ENCODE measurements around the gene CAMSAP3. TPM values are rescaled to one million over a fixed set of nuclear protein-coding genes. Genes with fewer than 3 reads are reported as not detected.

CAMSAP3 gene
- total RNA-seq, 3 donors from 2014 or later: 5.6 to 14.2 TPM; not detected in 1

DNA sequence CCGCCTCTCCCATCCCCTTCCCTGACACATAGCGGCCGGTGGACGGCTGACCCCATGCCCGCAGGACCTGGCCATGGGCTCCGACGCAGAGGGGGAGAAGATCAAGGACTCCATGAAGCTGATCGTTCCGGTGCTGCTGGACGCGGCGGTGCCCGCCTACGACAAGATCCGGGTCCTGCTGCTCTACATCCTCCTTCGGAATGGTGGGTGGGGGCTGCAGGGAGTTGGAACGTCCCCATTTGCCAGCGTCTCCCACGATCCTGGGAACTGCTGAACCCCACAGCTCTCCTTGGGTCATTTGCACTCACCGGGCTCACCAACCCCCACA lies 48.9 kb downstream of the CAMSAP3 start:
- TF ChIP-seq POLR2A (IDR thresholded peaks at IDR 0.05): no peak
- TF ChIP-seq, protein P1, sequence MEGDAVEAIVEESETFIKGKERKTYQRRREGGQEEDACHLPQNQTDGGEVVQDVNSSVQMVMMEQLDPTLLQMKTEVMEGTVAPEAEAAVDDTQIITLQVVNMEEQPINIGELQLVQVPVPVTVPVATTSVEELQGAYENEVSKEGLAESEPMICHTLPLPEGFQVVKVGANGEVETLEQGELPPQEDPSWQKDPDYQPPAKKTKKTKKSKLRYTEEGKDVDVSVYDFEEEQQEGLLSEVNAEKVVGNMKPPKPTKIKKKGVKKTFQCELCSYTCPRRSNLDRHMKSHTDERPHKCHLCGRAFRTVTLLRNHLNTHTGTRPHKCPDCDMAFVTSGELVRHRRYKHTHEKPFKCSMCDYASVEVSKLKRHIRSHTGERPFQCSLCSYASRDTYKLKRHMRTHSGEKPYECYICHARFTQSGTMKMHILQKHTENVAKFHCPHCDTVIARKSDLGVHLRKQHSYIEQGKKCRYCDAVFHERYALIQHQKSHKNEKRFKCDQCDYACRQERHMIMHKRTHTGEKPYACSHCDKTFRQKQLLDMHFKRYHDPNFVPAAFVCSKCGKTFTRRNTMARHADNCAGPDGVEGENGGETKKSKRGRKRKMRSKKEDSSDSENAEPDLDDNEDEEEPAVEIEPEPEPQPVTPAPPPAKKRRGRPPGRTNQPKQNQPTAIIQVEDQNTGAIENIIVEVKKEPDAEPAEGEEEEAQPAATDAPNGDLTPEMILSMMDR (IDR thresholded peaks at IDR 0.05): no peak
- no peak for TF ChIP-seq POLR2AphosphoS5 (IDR thresholded peaks at IDR 0.05)
- Histone ChIP-seq H3K36me3 (no peaks in the 10 kb centered on the region), H3K4me1 (no peaks in the 10 kb centered on the region), H3K9me3 (no peaks in the 10 kb centered on the region), H3K27ac (no peak overlapping the region), H3K27me3 (no peaks in the 10 kb centered on the region), H3K4me3 (no peak overlapping the region)
- intact Hi-C loops (cut with DNase I; ENCODE audit: low total_unique reads): no loop called here
- no peak for DNase-seq (ENCODE audit: low spot score in 2 of 2)

DNA sequence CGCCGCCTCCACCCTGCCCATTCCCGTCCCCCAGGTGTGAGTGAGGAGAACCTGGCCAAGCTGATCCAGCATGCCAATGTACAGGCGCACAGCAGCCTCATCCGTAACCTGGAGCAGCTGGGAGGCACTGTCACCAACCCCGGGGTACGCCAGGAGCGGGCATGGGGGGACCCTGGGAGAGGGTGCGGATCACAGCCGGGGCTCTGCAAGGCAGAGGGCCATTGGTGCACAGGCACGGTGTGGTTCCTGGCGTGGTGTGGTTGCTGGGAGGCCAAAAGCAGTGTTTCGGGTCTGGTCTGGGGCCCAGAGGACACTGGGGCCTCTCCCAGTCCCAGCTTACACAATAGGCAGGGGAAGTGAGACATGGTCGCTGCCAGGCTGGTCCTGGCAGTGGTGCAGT lies 49.5 kb downstream of the CAMSAP3 start:
- no peak for DNase-seq (ENCODE audit: low spot score in 2 of 2)
- no peaks in the 10 kb centered on the region for H3K36me3 ChIP-seq
- H3K9me3 ChIP-seq: no peaks in the 10 kb centered on the region
- H3K4me1 ChIP-seq: no peaks in the 10 kb centered on the region
- H3K27me3 ChIP-seq: no peaks in the 10 kb centered on the region
- TF ChIP-seq, protein P1 (IDR thresholded peaks at IDR 0.05): no peak
- TF ChIP-seq POLR2AphosphoS5 (IDR thresholded peaks at IDR 0.05) (no peak), POLR2A (IDR thresholded peaks at IDR 0.05) (no peak)
- H3K27ac ChIP-seq: no peak overlapping the region
- H3K4me3 ChIP-seq: no peak overlapping the region
- intact Hi-C loops (cut with DNase I; ENCODE audit: low total_unique reads): no loop called here

DNA sequence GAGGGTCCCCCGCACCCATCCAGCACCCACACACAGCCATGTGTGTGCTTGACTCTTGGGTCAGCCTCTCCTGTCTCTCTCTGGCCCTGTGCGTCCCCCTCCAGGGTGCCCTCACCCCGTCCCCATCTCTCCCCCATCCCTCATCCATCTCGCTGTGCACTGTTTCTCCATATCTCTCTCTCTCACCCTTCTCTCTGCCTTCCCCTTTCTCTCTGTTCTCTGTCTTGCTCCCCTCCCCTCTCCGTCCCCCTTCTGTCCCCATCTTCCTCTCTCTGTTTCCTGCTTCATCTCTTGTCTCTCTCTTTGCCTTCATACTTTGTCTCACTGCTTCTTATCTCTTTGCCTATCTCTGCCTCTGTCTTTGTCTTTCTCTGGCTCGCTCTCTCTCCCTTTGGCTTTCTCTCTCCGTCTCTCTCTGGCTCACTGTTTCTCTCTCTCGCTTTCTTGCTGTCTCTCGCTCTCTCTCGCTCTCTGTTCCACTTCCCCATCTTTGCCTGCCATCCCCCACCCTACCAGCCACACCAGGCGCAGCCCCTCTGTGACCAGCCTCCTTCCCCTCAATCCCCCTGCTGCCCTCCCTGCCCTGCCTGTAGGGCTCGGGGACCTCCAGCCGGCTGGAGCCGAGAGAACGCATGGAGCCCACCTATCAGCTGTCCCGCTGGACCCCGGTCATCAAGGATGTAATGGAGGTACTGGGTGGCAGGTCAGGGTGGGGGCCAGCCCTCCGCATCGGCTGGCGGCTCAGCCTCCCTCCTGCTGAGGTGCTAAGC lies 50.2 kb downstream of the CAMSAP3 start:
- TF ChIP-seq POLR2AphosphoS5 (IDR thresholded peaks at IDR 0.05): no peak
- Histone ChIP-seq H3K9me3 (no peaks in the 10 kb centered on the region), H3K36me3 (no peaks in the 10 kb centered on the region), H3K4me1 (no peaks in the 10 kb centered on the region), H3K27ac (no peak overlapping the region), H3K27me3 (no peaks in the 10 kb centered on the region), H3K4me3 (no peak overlapping the region)
- intact Hi-C loops (cut with DNase I; ENCODE audit: low total_unique reads): no loop called here
- DNase-seq (ENCODE audit: low spot score in 2 of 2): no peak

DNA sequence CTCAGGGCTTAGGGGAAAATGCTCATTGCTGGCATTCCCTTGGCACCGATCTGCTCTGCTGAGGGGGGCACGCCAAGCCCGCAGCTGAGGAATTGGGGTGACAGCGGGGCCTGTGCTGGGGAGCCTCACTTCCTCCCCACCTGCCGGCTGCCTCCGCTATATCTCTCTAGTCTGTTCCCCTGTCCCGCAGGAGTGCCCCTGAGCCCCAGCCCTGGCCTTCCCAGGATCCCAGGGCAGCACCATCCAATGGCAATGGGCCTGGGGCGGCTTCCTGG lies 50.7 kb downstream of the CAMSAP3 start:
- no peak for DNase-seq (ENCODE audit: low spot score in 2 of 2)
- Histone ChIP-seq H3K36me3 (no peaks in the 10 kb centered on the region), H3K27ac (no peak overlapping the region), H3K27me3 (no peaks in the 10 kb centered on the region), H3K4me3 (no peak overlapping the region), H3K4me1 (no peaks in the 10 kb centered on the region), H3K9me3 (no peaks in the 10 kb centered on the region)
- no peak for TF ChIP-seq POLR2AphosphoS5 (IDR thresholded peaks at IDR 0.05)
- TF ChIP-seq POLR2A (IDR thresholded peaks at IDR 0.05): no peak
- TF ChIP-seq, protein P1 (IDR thresholded peaks at IDR 0.05): no peak
- intact Hi-C loops (cut with DNase I; ENCODE audit: low total_unique reads): no loop called here

DNA sequence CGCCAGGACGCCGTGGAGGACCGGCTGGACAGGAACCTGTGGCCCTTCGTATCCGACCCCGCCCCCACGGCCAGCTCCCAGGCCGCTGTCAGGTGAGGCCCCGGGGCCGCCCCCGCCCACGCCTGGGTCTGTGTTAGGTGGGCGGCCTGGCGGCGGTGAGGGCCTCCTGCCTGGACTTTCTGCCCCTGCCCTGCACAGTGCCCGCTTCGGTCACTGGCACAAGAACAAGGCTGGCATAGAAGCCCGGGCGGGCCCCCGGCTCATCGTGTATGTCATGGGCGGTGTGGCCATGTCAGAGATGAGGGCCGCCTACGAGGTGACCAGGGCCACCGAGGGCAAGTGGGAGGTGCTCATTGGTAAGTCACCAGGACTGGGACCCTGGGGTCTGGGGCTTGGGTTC lies 51.5 kb downstream of the CAMSAP3 start:
- H3K27ac ChIP-seq: no peak overlapping the region
- intact Hi-C loops (cut with DNase I; ENCODE audit: low total_unique reads): no loop called here
- no peaks in the 10 kb centered on the region for H3K36me3 ChIP-seq
- H3K27me3 ChIP-seq: no peaks in the 10 kb centered on the region
- no peaks in the 10 kb centered on the region for H3K9me3 ChIP-seq
- DNase-seq (ENCODE audit: low spot score in 2 of 2): no peak
- H3K4me3 ChIP-seq: no peak overlapping the region
- TF ChIP-seq, protein P1 (IDR thresholded peaks at IDR 0.05): no peak
- TF ChIP-seq POLR2A (IDR thresholded peaks at IDR 0.05) (no peak), POLR2AphosphoS5 (IDR thresholded peaks at IDR 0.05) (no peak)
- H3K4me1 ChIP-seq: no peaks in the 10 kb centered on the region
